D721Med (cell line): Measurements from ENCODE around the gene DDX6.
"Not testable (repeated sequence)": the region's sequence is repeated elsewhere in the genome, so short reads cannot be mapped to it uniquely, and the experiment has no call there.

Experiments used
- DNase-seq: peaks from one replicate; pipeline ENCODE4 v3.0.0; 2011; ENCODE audit warnings: low spot score; ENCODE audit not compliant: insufficient read length
- FAIRE-seq: peaks from 2 replicates; lab custom pipeline; 2011; peaks lifted over from hg19 to GRCh38; lab: Jason Lieb, UNC
- CTCF ChIP-seq: IDR thresholded peaks from 2 replicates; pipeline ENCODE4 v1.5.1; 2012; ENCODE audit warnings: mild to moderate bottlenecking, control low read depth; ENCODE audit not compliant: insufficient read depth; ENCODE audit errors: missing control alignments

Gene DDX6

GRCh38 chr11:118715245-118715831, 75.6 kb downstream of the DDX6 start:
- no peak for FAIRE-seq
- DNase-seq: no peak

GRCh38 chr11:118714816-118715215, 76.1 kb downstream of the DDX6 start:
- DNase-seq (no peak), FAIRE-seq (no peak)
- no peak for TF ChIP-seq CTCF

More at GRCh38 chr11:118715245-118715831, 75.6 kb downstream of the DDX6 start:
- TF ChIP-seq CTCF: no peak

GRCh38 chr11:118714416-118714815, 76.5 kb downstream of the DDX6 start:
- not testable (repeated sequence) for DNase-seq, FAIRE-seq

GRCh38 chr11:118708296-118708695, 82.7 kb downstream of the DDX6 start:
- no peak for TF ChIP-seq CTCF
- DNase-seq (no peak), FAIRE-seq (no peak)

- FAIRE-seq: no peak
- DNase-seq: no peak
- no peak for TF ChIP-seq CTCF
These were observed 84.5 kb downstream of the DDX6 start for GRCh38 chr11:118706546-118706825.

- FAIRE-seq: no peak
- no peak for DNase-seq
- TF ChIP-seq CTCF: no peak
These were observed 85.0 kb downstream of the DDX6 start for GRCh38 chr11:118705791-118706545.

GRCh38 chr11:118705111-118705741, 85.7 kb downstream of the DDX6 start:
- no peak for DNase-seq
- no peak for TF ChIP-seq CTCF
- no peak for FAIRE-seq
